ENCODE data around the gene MTCL1.

The MTCL1 gene

DNA sequence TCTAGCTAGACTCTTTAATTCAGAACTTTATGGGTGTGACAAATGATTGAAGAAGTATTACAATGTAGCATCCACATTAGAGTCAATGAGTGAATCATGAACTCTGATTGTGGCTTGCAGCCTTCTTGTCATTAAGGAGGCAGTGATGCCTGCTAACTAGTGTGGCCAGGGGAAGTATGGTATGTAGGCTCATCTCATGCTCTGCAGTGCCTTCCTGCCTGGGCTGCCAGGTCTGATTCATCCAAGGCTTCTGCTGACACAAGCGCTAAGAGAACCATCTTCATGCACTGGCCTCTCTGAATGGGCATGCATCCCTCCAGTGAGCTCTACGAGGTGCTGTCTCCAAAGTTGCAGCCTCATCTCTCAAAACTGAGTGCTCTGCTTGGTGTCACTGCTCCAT is 144.3 kb downstream of the MTCL1 start:
- Histone ChIP-seq H4K91ac (ENCODE audit: low read depth, low read length, poor library complexity) (no peak overlapping the region), H3K27ac (replicated peaks; ENCODE audit: low read length) (no peak overlapping the region), H2AFZ (ENCODE audit: low read length) (no peak overlapping the region), H3K9me3 (replicated peaks in 1 of 2; ENCODE audit: control insufficient read depth in 2 of 2, insufficient read depth in 1 of 2, low read depth in 1 of 2, low read length in 2 of 2) (no peaks in the 10 kb centered on the region), H2BK5ac (ENCODE audit: low read length) (no peak overlapping the region), H3K18ac (ENCODE audit: low read length) (no peak overlapping the region), H2BK12ac (ENCODE audit: low read length) (no peak overlapping the region), H2AK5ac (ENCODE audit: low read depth, low read length) (no peak overlapping the region), H4K8ac (ENCODE audit: low read depth, low read length) (no peak overlapping the region), H3K36me3 (replicated peaks in 1 of 2; ENCODE audit: control insufficient read depth in 2 of 2, insufficient read depth in 2 of 2, low read length in 2 of 2) (no peaks in the 10 kb centered on the region), H2BK15ac (ENCODE audit: low read length) (no peak overlapping the region), H3K9ac (ENCODE audit: low read depth, low read length, poor library complexity) (no peak overlapping the region), H3K4me1 (ENCODE audit: control insufficient read depth in 2 of 2, insufficient read depth in 1 of 2, low read depth in 1 of 2, low read length in 2 of 2) (peaks cover 0 to 7% of the 10 kb centered on the region in 2 donors), H3K79me1 (ENCODE audit: low read depth, low read length) (no peaks in the 10 kb centered on the region), H3K14ac (ENCODE audit: low read length) (no peak overlapping the region), H3K27me3 (ENCODE audit: control insufficient read depth in 3 of 3, insufficient read depth in 3 of 3, low read depth in 1 of 3, low read length in 3 of 3) (no peaks in the 10 kb centered on the region), H3K4ac (ENCODE audit: low read length) (no peak overlapping the region), H3K4me3 (ENCODE audit: low read length in 2 of 2) (no peak overlapping the region), H3K4me2 (ENCODE audit: insufficient read depth, low read length, poor library complexity, severe bottlenecking) (no peak overlapping the region), H2BK120ac (ENCODE audit: low read depth, low read length) (no peak overlapping the region), H3K23ac (ENCODE audit: low read depth, low read length, poor library complexity) (no peak overlapping the region)
- DNase-seq (ENCODE audit: low spot score) = no peak
- no CpG with 5 or more reads among the region's 2 CpGs for WGBS, 2 donors (ENCODE audit: extremely low coverage in 2 of 2, insufficient read length in 2 of 2, insufficient replicate concordance in 1 of 2)

DNA sequence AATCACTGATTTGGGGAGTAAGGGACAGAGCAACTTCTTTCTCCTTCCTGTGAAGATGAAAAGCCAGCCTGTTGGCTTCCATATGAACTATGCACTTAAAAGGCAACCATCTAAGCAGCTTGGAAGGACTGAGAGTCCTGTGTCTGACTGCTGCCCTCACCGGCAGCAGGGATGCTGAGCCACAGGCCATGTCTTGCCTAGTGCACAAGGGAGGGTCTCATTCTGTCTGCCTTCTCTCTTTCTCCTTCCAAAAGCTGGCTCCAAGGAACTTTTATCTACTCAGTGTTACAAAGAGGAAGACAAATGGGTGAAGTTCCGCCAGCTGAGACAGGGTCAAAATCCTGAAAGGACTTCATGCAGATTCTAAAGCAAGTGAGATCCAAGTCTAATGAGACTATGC is 146.3 kb downstream of the MTCL1 start:
- no peak overlapping the region for H3K9ac ChIP-seq (ENCODE audit: low read depth, low read length, poor library complexity)
- no peak overlapping the region for H3K4me2 ChIP-seq (ENCODE audit: insufficient read depth, low read length, poor library complexity, severe bottlenecking)
- no peak for DNase-seq (ENCODE audit: low spot score)
- no peak overlapping the region for H2BK15ac ChIP-seq (ENCODE audit: low read length)
- no peak overlapping the region for H3K18ac ChIP-seq (ENCODE audit: low read length)
- H2BK120ac ChIP-seq (ENCODE audit: low read depth, low read length) = no peak overlapping the region
- H3K23ac ChIP-seq (ENCODE audit: low read depth, low read length, poor library complexity) = no peak overlapping the region
- H3K36me3 ChIP-seq (replicated peaks in 1 of 2; ENCODE audit: control insufficient read depth in 2 of 2, insufficient read depth in 2 of 2, low read length in 2 of 2) = no peaks in the 10 kb centered on the region
- no peak overlapping the region for H3K14ac ChIP-seq (ENCODE audit: low read length)
- no peak overlapping the region for H4K8ac ChIP-seq (ENCODE audit: low read depth, low read length)
- no peak overlapping the region for H3K4me3 ChIP-seq (ENCODE audit: low read length in 2 of 2)
- no peak overlapping the region for H3K27ac ChIP-seq (replicated peaks; ENCODE audit: low read length)
- no peaks in the 10 kb centered on the region for H3K79me1 ChIP-seq (ENCODE audit: low read depth, low read length)
- no peaks in the 10 kb centered on the region for H3K27me3 ChIP-seq (ENCODE audit: control insufficient read depth in 3 of 3, insufficient read depth in 3 of 3, low read depth in 1 of 3, low read length in 3 of 3)
- no peak overlapping the region for H2AFZ ChIP-seq (ENCODE audit: low read length)
- no peaks in the 10 kb centered on the region for H3K9me3 ChIP-seq (replicated peaks in 1 of 2; ENCODE audit: control insufficient read depth in 2 of 2, insufficient read depth in 1 of 2, low read depth in 1 of 2, low read length in 2 of 2)
- H2AK5ac ChIP-seq (ENCODE audit: low read depth, low read length) = no peak overlapping the region
- H4K91ac ChIP-seq (ENCODE audit: low read depth, low read length, poor library complexity) = no peak overlapping the region
- no peak overlapping the region for H3K4ac ChIP-seq (ENCODE audit: low read length)
- WGBS, 2 donors (ENCODE audit: extremely low coverage in 2 of 2, insufficient read length in 2 of 2, insufficient replicate concordance in 1 of 2) = no CpG with 5 or more reads among the region's 2 CpGs
- no peak overlapping the region for H2BK12ac ChIP-seq (ENCODE audit: low read length)
- H3K4me1 ChIP-seq (ENCODE audit: control insufficient read depth in 2 of 2, insufficient read depth in 1 of 2, low read depth in 1 of 2, low read length in 2 of 2) = peaks cover 4 to 17% of the 10 kb centered on the region in 2 donors
- no peak overlapping the region for H2BK5ac ChIP-seq (ENCODE audit: low read length)

DNA sequence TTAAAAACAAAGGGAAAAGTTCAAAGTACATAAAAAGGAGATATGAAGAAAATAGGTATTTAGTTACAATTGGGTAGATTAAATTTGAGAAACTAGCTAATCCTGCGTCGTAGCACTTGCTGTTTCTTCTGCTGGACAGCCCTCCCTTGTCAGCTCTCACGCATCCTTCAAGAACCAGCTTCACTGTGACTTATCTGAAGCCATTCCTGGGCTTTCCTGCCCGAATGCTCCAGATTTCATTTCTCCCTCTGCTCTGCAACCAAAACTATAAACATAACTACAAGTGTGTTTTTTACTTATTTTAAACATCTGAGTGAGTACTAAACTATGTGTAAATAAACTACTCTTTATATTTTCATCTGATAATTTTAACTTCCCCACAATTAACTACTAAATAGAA is 149.2 kb downstream of the MTCL1 start:
- no peak overlapping the region for H2BK15ac ChIP-seq (ENCODE audit: low read length)

DNA sequence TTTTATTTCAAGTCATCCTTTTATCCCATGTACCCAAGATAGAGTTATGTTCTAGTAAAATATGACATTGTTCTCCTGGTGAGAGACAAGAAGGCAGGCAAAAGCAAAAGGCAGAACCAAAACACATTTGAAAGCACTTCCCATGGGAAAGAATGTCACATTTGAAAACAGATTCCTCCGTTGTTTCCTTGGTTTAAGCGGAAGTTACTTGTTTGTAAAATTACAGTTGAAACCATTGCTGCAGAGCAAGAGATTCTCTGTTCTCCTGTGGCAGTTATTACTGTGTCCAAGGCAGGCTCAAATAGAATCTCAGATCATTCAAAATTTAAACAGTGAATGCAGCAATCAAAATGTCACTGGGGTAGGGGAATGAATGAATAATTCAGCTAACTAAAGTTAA is 149.6 kb downstream of the MTCL1 start:
- no peak for DNase-seq (ENCODE audit: low spot score)
- peaks cover 4 to 17% of the 10 kb centered on the region in 2 donors for H3K4me1 ChIP-seq (ENCODE audit: control insufficient read depth in 2 of 2, insufficient read depth in 1 of 2, low read depth in 1 of 2, low read length in 2 of 2)

More for the DNA sequence above, 149.2 kb downstream of the MTCL1 start:
- Histone ChIP-seq H3K18ac (ENCODE audit: low read length) (no peak overlapping the region), H3K27ac (replicated peaks; ENCODE audit: low read length) (no peak overlapping the region), H3K4me2 (ENCODE audit: insufficient read depth, low read length, poor library complexity, severe bottlenecking) (no peak overlapping the region), H3K23ac (ENCODE audit: low read depth, low read length, poor library complexity) (no peak overlapping the region), H3K9ac (ENCODE audit: low read depth, low read length, poor library complexity) (no peak overlapping the region), H3K4ac (ENCODE audit: low read length) (no peak overlapping the region), H3K79me1 (ENCODE audit: low read depth, low read length) (no peaks in the 10 kb centered on the region), H4K91ac (ENCODE audit: low read depth, low read length, poor library complexity) (no peak overlapping the region), H3K36me3 (replicated peaks in 1 of 2; ENCODE audit: control insufficient read depth in 2 of 2, insufficient read depth in 2 of 2, low read length in 2 of 2) (no peaks in the 10 kb centered on the region), H3K4me3 (ENCODE audit: low read length in 2 of 2) (no peak overlapping the region), H3K14ac (ENCODE audit: low read length) (no peak overlapping the region), H2AK5ac (ENCODE audit: low read depth, low read length) (no peak overlapping the region), H4K8ac (ENCODE audit: low read depth, low read length) (no peak overlapping the region), H2AFZ (ENCODE audit: low read length) (peak overlapping the region; percentile 70), H3K4me1 (ENCODE audit: control insufficient read depth in 2 of 2, insufficient read depth in 1 of 2, low read depth in 1 of 2, low read length in 2 of 2) (peaks cover 4 to 17% of the 10 kb centered on the region in 2 donors), H2BK12ac (ENCODE audit: low read length) (no peak overlapping the region), H3K9me3 (replicated peaks in 1 of 2; ENCODE audit: control insufficient read depth in 2 of 2, insufficient read depth in 1 of 2, low read depth in 1 of 2, low read length in 2 of 2) (no peaks in the 10 kb centered on the region), H2BK5ac (ENCODE audit: low read length) (no peak overlapping the region), H3K27me3 (ENCODE audit: control insufficient read depth in 3 of 3, insufficient read depth in 3 of 3, low read depth in 1 of 3, low read length in 3 of 3) (no peaks in the 10 kb centered on the region), H2BK120ac (ENCODE audit: low read depth, low read length) (no peak overlapping the region)
- no peak for DNase-seq (ENCODE audit: low spot score)
- whole genome bisulfite sequencing, 2 donors (ENCODE audit: extremely low coverage in 2 of 2, insufficient read length in 2 of 2, insufficient replicate concordance in 1 of 2) = no CpG with 5 or more reads among the region's 4 CpGs

More for the DNA sequence above, 149.6 kb downstream of the MTCL1 start:
- no peak overlapping the region for H3K14ac ChIP-seq (ENCODE audit: low read length)
- no peak overlapping the region for H2BK15ac ChIP-seq (ENCODE audit: low read length)
- no peaks in the 10 kb centered on the region for H3K9me3 ChIP-seq (replicated peaks in 1 of 2; ENCODE audit: control insufficient read depth in 2 of 2, insufficient read depth in 1 of 2, low read depth in 1 of 2, low read length in 2 of 2)
- H2BK5ac ChIP-seq (ENCODE audit: low read length) = no peak overlapping the region
- H2AK5ac ChIP-seq (ENCODE audit: low read depth, low read length) = no peak overlapping the region
- H3K27ac ChIP-seq (replicated peaks; ENCODE audit: low read length) = no peak overlapping the region
- WGBS, 2 donors (ENCODE audit: extremely low coverage in 2 of 2, insufficient read length in 2 of 2, insufficient replicate concordance in 1 of 2) = no CpG with 5 or more reads among the region's 2 CpGs
- no peak overlapping the region for H3K4me3 ChIP-seq (ENCODE audit: low read length in 2 of 2)
- H3K18ac ChIP-seq (ENCODE audit: low read length) = no peak overlapping the region
- no peak overlapping the region for H3K23ac ChIP-seq (ENCODE audit: low read depth, low read length, poor library complexity)
- H3K4ac ChIP-seq (ENCODE audit: low read length) = no peak overlapping the region
- H2BK120ac ChIP-seq (ENCODE audit: low read depth, low read length) = no peak overlapping the region
- H3K27me3 ChIP-seq (ENCODE audit: control insufficient read depth in 3 of 3, insufficient read depth in 3 of 3, low read depth in 1 of 3, low read length in 3 of 3) = no peaks in the 10 kb centered on the region
- H3K36me3 ChIP-seq (replicated peaks in 1 of 2; ENCODE audit: control insufficient read depth in 2 of 2, insufficient read depth in 2 of 2, low read length in 2 of 2) = no peaks in the 10 kb centered on the region
- no peak overlapping the region for H3K4me2 ChIP-seq (ENCODE audit: insufficient read depth, low read length, poor library complexity, severe bottlenecking)
- no peak overlapping the region for H3K9ac ChIP-seq (ENCODE audit: low read depth, low read length, poor library complexity)
- H2AFZ ChIP-seq (ENCODE audit: low read length) = peak overlapping the region; percentile 70
- H4K91ac ChIP-seq (ENCODE audit: low read depth, low read length, poor library complexity) = no peak overlapping the region
- no peaks in the 10 kb centered on the region for H3K79me1 ChIP-seq (ENCODE audit: low read depth, low read length)
- no peak overlapping the region for H2BK12ac ChIP-seq (ENCODE audit: low read length)
- H4K8ac ChIP-seq (ENCODE audit: low read depth, low read length) = no peak overlapping the region

All from neuronal stem cell (in vitro differentiated cells).